Measurements from ENCODE around the gene RXRA. TPM values are rescaled to one million over a fixed set of nuclear protein-coding genes. Genes with fewer than 3 reads are reported as not detected.

Gene RXRA
- total and polyA plus RNA-seq, 2 of the 4 experiments (the other 2 are of a cell fraction) = 7.5 to 17.9 TPM

DNA sequence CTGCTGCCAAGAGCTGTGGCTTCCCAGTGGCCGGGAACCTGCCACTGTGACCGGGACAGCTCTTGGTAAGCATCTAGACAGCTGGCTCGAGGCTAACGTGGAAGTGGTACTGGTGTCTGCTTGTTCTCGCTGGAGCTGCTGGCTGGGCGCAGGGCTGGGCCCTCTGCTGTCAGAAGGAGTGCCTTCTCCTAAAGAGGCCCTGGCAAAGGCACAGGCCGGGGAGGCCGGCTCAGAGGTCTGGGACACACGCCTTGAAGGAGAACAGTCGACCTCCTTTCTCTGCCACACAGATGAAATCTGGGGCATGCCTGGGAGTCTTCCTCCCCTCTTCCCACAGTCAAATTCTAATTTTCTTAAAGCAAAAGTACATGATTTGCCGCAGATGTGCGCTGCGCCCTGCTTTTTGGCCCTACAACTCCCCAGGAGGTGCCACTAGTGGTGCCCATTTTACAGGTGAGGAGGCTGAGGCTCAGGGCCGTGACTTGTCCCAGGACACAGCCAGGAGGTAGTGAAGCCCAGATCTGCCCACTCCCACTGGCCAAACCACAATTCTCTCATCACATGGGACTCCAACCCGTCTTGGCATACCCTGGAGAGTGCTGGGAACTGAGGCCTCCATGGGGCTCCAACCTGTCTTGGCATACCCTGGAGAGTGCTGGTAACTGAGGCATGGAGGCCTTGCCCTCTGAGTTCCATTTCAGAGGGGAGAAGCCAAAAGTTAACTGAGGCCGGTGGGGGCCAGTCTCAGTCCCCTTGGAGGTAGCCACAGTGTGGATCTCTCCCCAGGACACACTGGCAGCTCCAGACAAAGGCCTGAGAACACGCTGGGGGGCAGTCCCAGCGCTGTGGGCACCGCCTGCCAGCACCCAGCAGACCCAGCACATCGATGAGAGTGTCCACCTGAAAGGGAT is 12.0 kb upstream of the RXRA start:
- Histone ChIP-seq H3K9me3 (ENCODE audit: control insufficient read depth, insufficient read depth, low read length) (peaks cover 14% of the 10 kb centered on the region), H3K9me1 (ENCODE audit: insufficient read depth, low read length) (peaks cover 14% of the 10 kb centered on the region), H3K79me1 (ENCODE audit: low read depth in 1 of 2, low read length in 2 of 2) (no peaks in the 10 kb centered on the region), H2BK5ac (ENCODE audit: low read depth, low read length, poor library complexity, severe bottlenecking) (no peak overlapping the region), H4K20me1 (ENCODE audit: insufficient read depth, low read length) (no peaks in the 10 kb centered on the region), H2BK120ac (ENCODE audit: low read depth, low read length) (no peak overlapping the region), H3K27ac (ENCODE audit: insufficient read depth, low read length) (no peak overlapping the region), H4K91ac (ENCODE audit: insufficient read depth, low read depth, low read length) (no peak overlapping the region), H3K18ac (ENCODE audit: low read depth, low read length) (no peak overlapping the region), H3K4me2 (ENCODE audit: low read depth, low read length) (no peak overlapping the region), H3K36me3 (ENCODE audit: control insufficient read depth, insufficient read depth, low read length) (no peaks in the 10 kb centered on the region), H2AFZ (replicated peaks; ENCODE audit: low read length, poor library complexity) (no peak overlapping the region), H3K9ac (ENCODE audit: low read depth, low read length) (no peak overlapping the region), H3K27me3 (ENCODE audit: control insufficient read depth, insufficient read depth, low read length) (no peaks in the 10 kb centered on the region), H3K4ac (ENCODE audit: low read depth, low read length) (no peak overlapping the region), H3K4me3 (ENCODE audit: insufficient read depth, low read depth, low read length) (no peak overlapping the region), H3K14ac (replicated peaks; ENCODE audit: low read depth, low read length) (no peak overlapping the region), H2AK5ac (ENCODE audit: low read depth, low read length) (no peak overlapping the region), H2AK9ac (replicated peaks; ENCODE audit: low read depth, low read length, poor library complexity) (no peak overlapping the region), H3K4me1 (ENCODE audit: control insufficient read depth, insufficient read depth, low read length) (peaks cover 25% of the 10 kb centered on the region), H2BK15ac (ENCODE audit: low read depth, low read length) (no peak overlapping the region), H3K56ac (ENCODE audit: extremely low read depth, insufficient read depth, low read length) (no peak overlapping the region), H4K8ac (ENCODE audit: low read depth in 2 of 2, low read length in 2 of 2) (no peak overlapping the region), H2BK20ac (ENCODE audit: low read depth, low read length) (no peak overlapping the region), H3K23ac (ENCODE audit: low read depth, low read length) (no peak overlapping the region), H4K5ac (ENCODE audit: low read depth, low read length) (no peak overlapping the region)
- CTCF ChIA-PET = no interaction called here
- no TSS peak for BruUV-seq (replicated peaks)
- POLR2A ChIA-PET (ENCODE audit: unreplicated experiment) = no interaction called here
- dilution Hi-C loops (cut with HindIII; ENCODE audit: low sequenced_read_pairs, unreplicated experiment) = no loop called here
- DNase-seq = no peak
- in situ Hi-C loops (cut with MboI; ENCODE audit: low sequenced_read_pairs) = no loop called here
- intact Hi-C loops (cut with micrococcal nuclease) = no loop called here
- ATAC-seq (ENCODE audit: low read depth) = no peak
- TF ChIP-seq FOS (IDR thresholded peaks at IDR 0.05; ENCODE audit: low read depth, low read length) (no peak), CHD1 (IDR thresholded peaks at IDR 0.05; ENCODE audit: low read depth, low read length) (no peak), NFE2L2 (IDR thresholded peaks at IDR 0.05; ENCODE audit: low read depth, low read length) (no peak), BHLHE40 (IDR thresholded peaks at IDR 0.05; ENCODE audit: low read depth, low read length) (no peak), POLR2A (IDR thresholded peaks at IDR 0.05; ENCODE audit: low read depth, low read length) (no peak), RCOR1 (IDR thresholded peaks at IDR 0.05; ENCODE audit: insufficient replicate concordance, low read length) (no peak), RAD21 (IDR thresholded peaks at IDR 0.05; ENCODE audit: low read length) (no peak), MAFK (IDR thresholded peaks at IDR 0.05; ENCODE audit: low read depth, low read length) (no peak)
- WGBS, 2 experiments (ENCODE audit: extremely low coverage in 2 of 2, insufficient read length in 1 of 2) = 92% methylated on average over 8 of the region's 20 CpGs; no CpG with 5 or more reads in 1 of the 2 experiments
